Pancreas (tissue), 10 donors: Measurements from ENCODE around the gene TRIAP1. TPM values are rescaled to one million over a fixed set of nuclear protein-coding genes. Genes with fewer than 3 reads are reported as not detected.

Experiments used
- ATAC-seq, 4 donors: fragments of 200-7000 bp; cut with Tn5 transposase; one replicate each; pipeline versions ENCODE4 v1.8.0 to v1.9.1; 2020; ENCODE audit warnings: mild to moderate bottlenecking in 4 of 4, moderate library complexity in 4 of 4
- DNase-seq, 6 donors: peaks; one replicate each; pipeline ENCODE4 v3.0.0-alpha.2; 2020
- FAIRE-seq: peaks from 2 replicates; lab custom pipeline; 2012; peaks lifted over from hg19 to GRCh38; lab: Jason Lieb, UNC
- H3K27ac ChIP-seq, 4 donors: fragments of 200-600 bp; sonication (generic); 1 replicate in 3 of 4; 2 replicates in 1 of 4; pipeline versions ENCODE4 v1.5.0 to v1.8.0; 2020
- H3K27me3 ChIP-seq, 4 donors: fragments of 200-600 bp; one replicate each; pipeline ENCODE4 v1.8.0; 2021
- H3K36me3 ChIP-seq, 3 donors: fragments of 200-600 bp; sonication (generic) in 1 of 3; one replicate each; pipeline versions ENCODE4 v1.5.0 to v1.8.0; 2020 to 2021
- H3K4me1 ChIP-seq, 3 donors: fragments of 200-600 bp; one replicate each; pipeline ENCODE4 v1.8.0; 2021
- H3K4me3 ChIP-seq, 4 donors: fragments of 200-600 bp; sonication (generic) in 2 of 4; one replicate each; pipeline versions ENCODE4 v1.5.0 to v1.8.0; 2020 to 2021
- H3K9me3 ChIP-seq, 4 donors: fragments of 200-600 bp; one replicate each; pipeline ENCODE4 v1.8.0; 2021
- CTCF ChIP-seq, 4 donors: fragments of 200-600 bp; sonication (generic) in 3 of 4; IDR thresholded peaks; one replicate each; pipeline versions ENCODE4 v1.5.0 to v1.8.0; 2021; ENCODE audit warnings: antibody characterized with exemption in 4 of 4
- WGBS, 2 donors: extraction: QIAGEN DNeasy Blood & Tissue Kit; methylation state at CpG; one replicate each; pipeline ENCODE4 v1.1.7; 2013; 5-methylcytosine and 5-hydroxymethylcytosine counted together
- intact Hi-C, 3 donors: fragments of 100-400 bp; cut with DNase I; formaldehyde crosslinking; loops; one replicate each; pipeline versions ENCODE4 v1.11.1 to v1.14.2; 2022
- polyA plus RNA-seq, 2 donors: library from polyadenylated mRNA; stranded (reverse); fragments of 200-250 nt; gene quantifications; one replicate each; pipeline ENCODE4 v1.2.3, GENCODE V29; 2013
- total RNA-seq, 6 donors: library from RNA; stranded (reverse); fragmentation: NEBNext Ultra II Directional in 4 of 6; extraction: Animal tissue kit (Norgen Biotek cat#: 25700) in 4 of 6; gene quantifications; one replicate each; pipeline versions ENCODE4 v1.2.1 to v1.2.4, GENCODE V29; 2021 to 2023
- donor health status: healthy with polysubstance abuse.
- donor health status: DM: no; HTN: no; CAD: no; lungs with moderate emphysema.
- donor health status: DM: no; HTN: no; CAD: no.
- donor health status: control.
- donor health status: control.
- donor health status: Bipolar disorder and iron deficiency.
- donor health status: DM: yes; HTN: yes; CAD: no.
- donor health status: DM: no; HTN: no; CAD: no.
- donor health status: DM: no; HTN: no; CAD: no.
- donor health status: DM: yes; HTN: yes; CAD: no.

TRIAP1 gene
- total and polyA plus RNA-seq, 8 donors, result 13.9 to 25.8 (median 16.3) TPM

- Histone ChIP-seq H3K9me3 (no peaks in the 10 kb centered on the region), H3K4me3 (no peak overlapping the region), H3K4me1 (no peaks in the 10 kb centered on the region), H3K27ac (no peak overlapping the region), H3K36me3 (no peaks in the 10 kb centered on the region), H3K27me3 (no peaks in the 10 kb centered on the region)
- WGBS, 2 donors, result 93 to 96% methylated on average over 9 of the region's 9 CpGs
- ATAC-seq, result no peak
- no peak for FAIRE-seq
- intact Hi-C loops, result no loop called here
- no peak for DNase-seq
- no peak for TF ChIP-seq CTCF (IDR thresholded peaks at IDR 0.05)
Observed at GRCh38 chr12:120481022-120481767, 35.0 kb upstream of the TRIAP1 start.

GRCh38 chr12:120480211-120480610 lies 34.0 kb upstream of the TRIAP1 start:
- WGBS, 2 donors, result 54 to 69% methylated on average over 1 of the region's 1 CpG
- ATAC-seq (no peak), FAIRE-seq (no peak)

GRCh38 chr12:120479458-120479857 lies 33.3 kb upstream of the TRIAP1 start:
- 94 to 96% methylated on average over 1 of the region's 1 CpG for WGBS, 2 donors
- Histone ChIP-seq H3K36me3 (no peaks in the 10 kb centered on the region), H3K27me3 (no peaks in the 10 kb centered on the region), H3K4me3 (no peak overlapping the region), H3K9me3 (no peaks in the 10 kb centered on the region), H3K4me1 (no peaks in the 10 kb centered on the region), H3K27ac (no peak overlapping the region)
- intact Hi-C loops, result no loop called here
- ATAC-seq, result no peak
- no peak for DNase-seq
- no peak for FAIRE-seq
- no peak for TF ChIP-seq CTCF (IDR thresholded peaks at IDR 0.05)

More at GRCh38 chr12:120480211-120480610, 34.0 kb upstream of the TRIAP1 start:
- no peaks in the 10 kb centered on the region for H3K27me3 ChIP-seq
- intact Hi-C loops, result no loop called here
- TF ChIP-seq CTCF (IDR thresholded peaks at IDR 0.05), result no peak
- H3K4me3 ChIP-seq, result no peak overlapping the region
- no peak overlapping the region for H3K27ac ChIP-seq
- no peaks in the 10 kb centered on the region for H3K9me3 ChIP-seq
- DNase-seq, result no peak
- H3K4me1 ChIP-seq, result no peaks in the 10 kb centered on the region
- no peaks in the 10 kb centered on the region for H3K36me3 ChIP-seq

- WGBS, 2 donors, result 98 to 100% methylated on average over 1 of the region's 1 CpG
- DNase-seq (no peak), FAIRE-seq (no peak), ATAC-seq (no peak)
- no peaks in the 10 kb centered on the region for H3K4me1 ChIP-seq
- TF ChIP-seq CTCF (IDR thresholded peaks at IDR 0.05), result no peak
- no peak overlapping the region for H3K4me3 ChIP-seq
- intact Hi-C loops, result no loop called here
- no peaks in the 10 kb centered on the region for H3K27me3 ChIP-seq
- no peak overlapping the region for H3K27ac ChIP-seq
- H3K9me3 ChIP-seq, result no peaks in the 10 kb centered on the region
- H3K36me3 ChIP-seq, result no peaks in the 10 kb centered on the region
Observed at GRCh38 chr12:120475643-120476042, 29.5 kb upstream of the TRIAP1 start.

- FAIRE-seq (no peak), DNase-seq (peak in 1 of 6 donors; percentile 47), ATAC-seq (peak; percentile 28 to 74 (median 48))
- WGBS, 2 donors, result 20 to 39% methylated on average over 2 of the region's 2 CpGs
- no peak for TF ChIP-seq CTCF (IDR thresholded peaks at IDR 0.05)
- Histone ChIP-seq H3K4me1 (peaks cover 0 to 4% (median 0%) of the 10 kb centered on the region in 3 donors), H3K27me3 (no peaks in the 10 kb centered on the region), H3K9me3 (no peaks in the 10 kb centered on the region), H3K4me3 (no peak overlapping the region), H3K36me3 (no peaks in the 10 kb centered on the region), H3K27ac (peak overlapping the region in 2 of 4 donors; percentile 17 to 50)
- intact Hi-C loops, result no loop called here
Observed at GRCh38 chr12:120474616-120474960, 28.4 kb upstream of the TRIAP1 start.
